K562 (cell line): ENCODE measurements around the gene LSM14B. TPM values are rescaled to one million over a fixed set of nuclear protein-coding genes. Genes with fewer than 3 reads are reported as not detected.

Experiments
- ATAC-seq: fragments of 200-7000 bp; cut with Tn5 transposase; 3 replicates; pipeline ENCODE4 v1.9.1; 2020; ENCODE audit warnings: moderate library complexity
- BruUV-seq: library from RNA; stranded (reverse); fragments of 400-500 nt; replicated peaks from 2 replicates; lab custom pipeline; 2021; lab: Mats Ljungman, UMichigan
- CTCF ChIA-PET: fragments of 300-600 bp; formaldehyde crosslinking; extraction: SDS; loops from one replicate; lab custom pipeline; 2021; ENCODE audit warnings: low intra/inter-chr PET ratio; lab: Yijun Ruan, JAX
- POLR2A ChIA-PET: fragments of 300-600, 350-650 bp; sonication (Branson Sonifier 250); formaldehyde crosslinking; extraction: SDS; loops from one replicate; lab custom pipeline; 2021; ENCODE audit warnings: antibody characterized with exemption, inconsistent platforms; lab: Yijun Ruan, JAX
- DNase-seq, 4 experiments: peaks; one replicate each; pipeline versions ENCODE4 v3.0.0 to v3.0.0-alpha.2; 2011 to 2018; ENCODE audit warnings: low spot score in 3 of 4, mixed read lengths in 3 of 4; ENCODE audit errors: extremely low read depth in 1 of 4
- FAIRE-seq: peaks from 2 replicates; lab custom pipeline; 2011; peaks lifted over from hg19 to GRCh38; lab: Jason Lieb, UNC
- H2AFZ ChIP-seq: 2 replicates; pipeline ENCODE4 v1.6.0; 2011; ENCODE audit warnings: low read depth, low read length, control low read depth, inconsistent platforms
- H3K27ac ChIP-seq: fragments of 200-600 bp; 3 replicates; pipeline ENCODE4 v1.8.0; 2011; ENCODE audit warnings: low read depth, mild to moderate bottlenecking, control low read depth, inconsistent platforms, low read length, moderate library complexity, mixed read lengths; ENCODE audit errors: extremely low read depth
- H3K27me3 ChIP-seq, 2 experiments: fragments of 300-600 bp in 1 of 2; 2 replicates in 1 of 2; 3 replicates in 1 of 2; pipeline versions ENCODE4 v1.6.0 to v1.8.0; 2011; ENCODE audit warnings: inconsistent platforms in 2 of 2, low read length in 2 of 2, mild to moderate bottlenecking in 1 of 2, mixed read lengths in 1 of 2, moderate library complexity in 1 of 2; ENCODE audit not compliant: control insufficient read depth in 2 of 2, insufficient read depth in 2 of 2
- H3K36me3 ChIP-seq: fragments of 300-600 bp; 3 replicates; pipeline ENCODE4 v1.8.0; 2011; ENCODE audit warnings: mild to moderate bottlenecking, low read length, inconsistent platforms; ENCODE audit not compliant: control insufficient read depth, insufficient read depth
- H3K4me1 ChIP-seq, 2 experiments: fragments of 200-600 bp in 1 of 2; replicated peaks in 1 of 2; 2 replicates in 1 of 2; 3 replicates in 1 of 2; pipeline versions ENCODE4 v1.5.1 to v1.8.0; 2011; ENCODE audit warnings: inconsistent platforms in 2 of 2, low read length in 2 of 2, mild to moderate bottlenecking in 1 of 2, mixed read lengths in 1 of 2, moderate library complexity in 1 of 2; ENCODE audit not compliant: control insufficient read depth in 2 of 2, insufficient read depth in 2 of 2
- H3K4me2 ChIP-seq: 2 replicates; pipeline ENCODE4 v1.6.1; 2011; ENCODE audit warnings: low read length, control low read depth, inconsistent platforms, mixed read lengths; ENCODE audit not compliant: insufficient read depth
- H3K4me3 ChIP-seq: fragments of 200-600 bp; sonication (generic), shearing (Covaris generic); 2 replicates; pipeline ENCODE4 v1.5.1; 2016; ENCODE audit warnings: control low read depth, inconsistent platforms
- H3K79me2 ChIP-seq: fragments of 200-600 bp; 3 replicates; pipeline ENCODE4 v1.8.0; 2011; ENCODE audit warnings: low read length, inconsistent platforms; ENCODE audit not compliant: control insufficient read depth, insufficient read depth
- H3K9ac ChIP-seq, 2 experiments: 2 replicates each; pipeline versions ENCODE4 v1.6.0 to v1.6.1; 2011; ENCODE audit warnings: low read depth in 2 of 2, low read length in 2 of 2, control low read depth in 1 of 2, inconsistent platforms in 1 of 2, mild to moderate bottlenecking in 1 of 2, mixed read lengths in 1 of 2; ENCODE audit not compliant: insufficient read depth in 1 of 2
- H3K9me1 ChIP-seq: one replicate; pipeline ENCODE4 v1.6.0; 2011; ENCODE audit warnings: inconsistent platforms, mild to moderate bottlenecking, low read length, moderate library complexity; ENCODE audit not compliant: control insufficient read depth, insufficient read depth
- H3K9me3 ChIP-seq: replicated peaks from 2 replicates; pipeline ENCODE4 v1.5.1; 2011; ENCODE audit warnings: low read depth, low read length, inconsistent platforms; ENCODE audit not compliant: control insufficient read depth, insufficient read depth
- H4K20me1 ChIP-seq: replicated peaks from 2 replicates; pipeline ENCODE4 v1.6.1; 2011; ENCODE audit warnings: low read length, inconsistent platforms, mixed read lengths; ENCODE audit not compliant: control insufficient read depth, insufficient read depth
- EP400 ChIP-seq: fragments of 450-650 bp; IDR thresholded peaks from 2 replicates; pipeline ENCODE4 v1.6.1; 2017; ENCODE audit warnings: antibody characterized with exemption, mild to moderate bottlenecking, moderate library complexity
- HMG20A ChIP-seq: fragments of 450-650 bp; formaldehyde crosslinking; conservative IDR thresholded peaks from 2 replicates; pipeline ENCODE4 v1.4.0; 2020; ENCODE audit warnings: mild to moderate bottlenecking, mixed read lengths
- KDM4B ChIP-seq, 2 experiments: fragments of 450-650 bp in 1 of 2; sonication (generic) in 1 of 2; IDR thresholded peaks; 2 replicates each; pipeline ENCODE4 v1.6.1; 2016 to 2017; ENCODE audit warnings: borderline replicate concordance in 2 of 2, antibody characterized with exemption in 1 of 2, low read depth in 1 of 2, mild to moderate bottlenecking in 1 of 2
- RBM25 ChIP-seq: fragments of 200-400 bp; formaldehyde crosslinking; IDR thresholded peaks from 2 replicates; pipeline ENCODE4 v1.6.1; 2018; ENCODE audit warnings: low read length, low read depth, moderate library complexity; ENCODE audit not compliant: severe bottlenecking
- RFX1 ChIP-seq: fragments of 450-650 bp; IDR thresholded peaks from 2 replicates; pipeline ENCODE4 v1.6.1; 2016; ENCODE audit warnings: mild to moderate bottlenecking, moderate library complexity
- SMAD2 ChIP-seq: fragments of 150-350 bp; IDR thresholded peaks from 2 replicates; pipeline ENCODE4 v1.6.1; 2014; ENCODE audit warnings: low read depth, mild to moderate bottlenecking, low read length
- ZKSCAN3 ChIP-seq: fragments of 250-450 bp; sonication (Bioruptor Pico); IDR thresholded peaks from 2 replicates; pipeline ENCODE4 v1.4.0; 2020
- ZNF561 ChIP-seq: fragments of 450-650 bp; formaldehyde crosslinking; conservative IDR thresholded peaks from 2 replicates; pipeline ENCODE4 v1.4.0; 2020; ENCODE audit warnings: mild to moderate bottlenecking, moderate library complexity
- WGBS: fragments of 100-300 bp; shearing (Covaris generic); methylation state at CpG from one replicate; pipeline ENCODE4 v1.1.6; 2016; ENCODE audit warnings: low coverage, mixed read lengths; ENCODE audit not compliant: insufficient coverage; ENCODE audit errors: missing lambda C conversion rate; 5-methylcytosine and 5-hydroxymethylcytosine counted together
- in situ Hi-C: fragments of 300-500 bp; cut with MboI; formaldehyde crosslinking; loops from 4 replicates; pipeline ENCODE4 v1.15.0; 2018; ENCODE audit warnings: inconsistent platforms, mixed read lengths
- intact Hi-C: fragments of 100-400 bp; cut with micrococcal nuclease; formaldehyde crosslinking; loops from 2 replicates; pipeline ENCODE4 v1.14.2; 2022
- polyA plus RNA-seq, 8 experiments: library from polyadenylated mRNA; depleted of rRNA in 4 of 8; stranded (reverse) in 5 of 8; unstranded in 3 of 8; fragments of >200 nt; fragmentation: Nextera tagmentation in 2 of 8; fragmentation: Illumina TruSeq in 1 of 8; extraction: Ambion mirVana in 2 of 8; extraction: Trizol in 1 of 8; gene quantifications; 2 replicates each; pipeline versions ENCODE4 v1.2.1 to v1.2.3, GENCODE V29; 2011 to 2014; ENCODE audit warnings: inconsistent platforms in 1 of 8, missing spikeins in 1 of 8
- total RNA-seq, 7 experiments: library from RNA; depleted of rRNA in 6 of 7; stranded (reverse); fragments of >200 nt in 6 of 7; fragmentation: Illumina TruSeq in 2 of 7; extraction: Trizol in 2 of 7; gene quantifications; 2 replicates each; pipeline versions ENCODE4 v1.2.1 to v1.2.3, GENCODE V29; 2011 to 2021; ENCODE audit warnings: low replicate concordance in 1 of 7

The LSM14B gene
- total and polyA plus RNA-seq, 9 of the 15 experiments (the other 6 are each of a cell fraction or from before 2014, with no cell fraction given): 0.66 to 36.0 (median 20.2) TPM

- no TSS peak for BruUV-seq
- Histone ChIP-seq H2AFZ (no peak overlapping the region), H3K4me2 (no peak overlapping the region), H3K9me1 (no peaks in the 10 kb centered on the region), H3K27me3 (peaks cover 19 to 54% of the 10 kb centered on the region in 2 experiments), H3K4me3 (no peak overlapping the region), H3K79me2 (peaks cover under 1% of the 10 kb centered on the region; the same call in 1 of the 3 replicates), H4K20me1 (no peaks in the 10 kb centered on the region), H3K9me3 (no peaks in the 10 kb centered on the region; the same call in none of the 2 replicates), H3K27ac (no peak overlapping the region), H3K9ac (peak overlapping the region in 1 of 2 experiments; percentile 13; a peak in 1 of 4 replicates), H3K4me1 (peaks cover 4 to 40% of the 10 kb centered on the region in 2 experiments; a peak in 4 of 5 replicates), H3K36me3 (no peaks in the 10 kb centered on the region)
- in situ Hi-C loops: no loop called here
- intact Hi-C loops: no loop called here
- DNase-seq (no peak), ATAC-seq (no peak), FAIRE-seq (no peak)
- WGBS: 12% methylated on average over 9 of the region's 9 CpGs
- TF ChIP-seq RFX1 (peak; percentile 89), EP400 (no peak)
- ChIA-PET CTCF (no interaction called here), POLR2A (no interaction called here)
Measured at GRCh38 chr20:62117362-62117646, 5.0 kb upstream of the LSM14B start.

DNA sequence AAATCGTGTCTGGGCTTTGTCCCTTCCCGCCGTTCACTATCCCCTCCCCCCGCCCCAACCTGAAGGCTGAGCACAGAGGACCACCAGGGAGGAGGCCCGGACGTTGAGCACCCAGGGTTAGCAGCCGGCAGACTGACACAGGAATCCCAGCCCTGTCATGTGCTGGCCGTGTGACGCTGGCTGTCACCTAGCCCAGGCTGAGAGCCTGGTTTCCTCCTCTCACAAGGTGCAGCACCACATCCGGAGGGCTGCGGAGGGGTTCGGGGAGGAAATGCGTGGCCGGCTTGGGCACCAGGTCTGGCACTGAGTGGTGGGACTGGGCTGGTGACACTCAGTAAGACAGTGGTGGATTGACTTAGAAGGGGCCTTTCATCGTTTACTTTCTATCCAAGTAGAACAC, 4.6 kb upstream of the LSM14B start:
- H3K9ac ChIP-seq: no peak overlapping the region; a peak in 1 of 4 replicates
- no peaks in the 10 kb centered on the region for H4K20me1 ChIP-seq
- intact Hi-C loops: no loop called here
- TF ChIP-seq ZKSCAN3 (CRISPR knock-in tag) (no peak), ZNF561 (CRISPR knock-in tag) (no peak), RBM25 (no peak), HMG20A (CRISPR knock-in tag) (no peak), SMAD2 (no peak), KDM4B (IDR thresholded peaks at IDR 0.05; ENCODE audit: borderline replicate concordance in 2 of 2, low read depth in 1 of 2) (no peak)
- FAIRE-seq (no peak), ATAC-seq (no peak), DNase-seq (no peak)
- no peak overlapping the region for H3K27ac ChIP-seq
- H3K36me3 ChIP-seq: no peaks in the 10 kb centered on the region
- no peaks in the 10 kb centered on the region for H3K9me1 ChIP-seq
- H3K4me2 ChIP-seq: no peak overlapping the region
- no TSS peak for BruUV-seq
- in situ Hi-C loops: no loop called here
- H2AFZ ChIP-seq: no peak overlapping the region
- peaks cover 17 to 50% of the 10 kb centered on the region in 2 experiments for H3K27me3 ChIP-seq
- peaks cover 4% of the 10 kb centered on the region for H3K79me2 ChIP-seq
- H3K4me3 ChIP-seq: no peak overlapping the region
- H3K9me3 ChIP-seq: no peaks in the 10 kb centered on the region; the same call in 1 of the 2 replicates
- ChIA-PET POLR2A (no interaction called here), CTCF (no interaction called here)
- WGBS: 2% methylated on average over 14 of the region's 15 CpGs
- peaks cover 4 to 40% of the 10 kb centered on the region in 2 experiments; a peak in 4 of 5 replicates for H3K4me1 ChIP-seq
